ENCODE measurements around the gene FHIT.

The FHIT gene

GRCh38 chr3:60188803-60189202, 1062.4 kb downstream of the FHIT start:
- Histone ChIP-seq H3K9me3 (ENCODE audit: control insufficient read depth in 5 of 5, low read length in 5 of 5) (no peaks in the 10 kb centered on the region), H3K9ac (ENCODE audit: low read length in 5 of 5) (no peak overlapping the region), H3K4me3 (ENCODE audit: low read depth in 1 of 5, low read length in 5 of 5) (no peak overlapping the region), H3K36me3 (ENCODE audit: control insufficient read depth in 5 of 5, insufficient read depth in 5 of 5, low read length in 5 of 5) (no peaks in the 10 kb centered on the region), H3K27ac (ENCODE audit: low read depth, low read length) (no peak overlapping the region), H3K4me1 (ENCODE audit: control insufficient read depth in 5 of 5, insufficient read depth in 5 of 5, low read length in 5 of 5) (no peaks in the 10 kb centered on the region), H3K27me3 (ENCODE audit: control insufficient read depth in 5 of 5, insufficient read depth in 4 of 5, low read length in 5 of 5) (no peaks in the 10 kb centered on the region)

DNA sequence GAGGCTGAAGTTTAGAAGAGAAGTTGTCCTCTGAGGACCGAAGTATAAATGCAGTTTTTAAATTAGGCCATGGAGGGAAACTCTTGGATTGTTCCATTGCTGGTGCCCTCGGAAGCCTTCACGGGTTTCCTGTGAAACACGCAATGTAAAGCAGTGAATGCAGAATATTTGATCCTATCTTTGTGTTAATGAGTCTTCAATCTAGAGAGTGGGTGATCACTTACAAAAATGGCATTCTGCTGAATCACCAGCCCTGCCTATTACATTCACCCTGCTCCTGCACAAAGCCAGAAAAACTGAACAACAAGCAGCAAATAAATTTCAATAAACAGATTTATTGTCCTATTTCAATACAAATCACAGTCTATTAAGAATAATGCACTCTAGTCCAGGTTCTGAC, 1063.9 kb downstream of the FHIT start:
- Histone ChIP-seq H3K4me3 (ENCODE audit: low read depth in 1 of 5, low read length in 5 of 5) (no peak overlapping the region), H3K9ac (ENCODE audit: low read length in 5 of 5) (no peak overlapping the region), H3K27ac (ENCODE audit: low read depth, low read length) (no peak overlapping the region), H3K27me3 (ENCODE audit: control insufficient read depth in 5 of 5, insufficient read depth in 4 of 5, low read length in 5 of 5) (no peaks in the 10 kb centered on the region), H3K4me1 (ENCODE audit: control insufficient read depth in 5 of 5, insufficient read depth in 5 of 5, low read length in 5 of 5) (no peaks in the 10 kb centered on the region), H3K9me3 (ENCODE audit: control insufficient read depth in 5 of 5, low read length in 5 of 5) (no peaks in the 10 kb centered on the region), H3K36me3 (ENCODE audit: control insufficient read depth in 5 of 5, insufficient read depth in 5 of 5, low read length in 5 of 5) (no peaks in the 10 kb centered on the region)

GRCh38 chr3:60186359-60186758, 1064.9 kb downstream of the FHIT start:
- H3K4me3 ChIP-seq (ENCODE audit: low read depth in 1 of 5, low read length in 5 of 5): no peak overlapping the region
- H3K9ac ChIP-seq (ENCODE audit: low read length in 5 of 5): no peak overlapping the region
- no peaks in the 10 kb centered on the region for H3K9me3 ChIP-seq (ENCODE audit: control insufficient read depth in 5 of 5, low read length in 5 of 5)
- no peaks in the 10 kb centered on the region for H3K27me3 ChIP-seq (ENCODE audit: control insufficient read depth in 5 of 5, insufficient read depth in 4 of 5, low read length in 5 of 5)
- no peak overlapping the region for H3K27ac ChIP-seq (ENCODE audit: low read depth, low read length)
- H3K4me1 ChIP-seq (ENCODE audit: control insufficient read depth in 5 of 5, insufficient read depth in 5 of 5, low read length in 5 of 5): no peaks in the 10 kb centered on the region
- H3K36me3 ChIP-seq (ENCODE audit: control insufficient read depth in 5 of 5, insufficient read depth in 5 of 5, low read length in 5 of 5): no peaks in the 10 kb centered on the region

- no peak overlapping the region for H3K9ac ChIP-seq (ENCODE audit: low read length in 5 of 5)
- H3K36me3 ChIP-seq (ENCODE audit: control insufficient read depth in 5 of 5, insufficient read depth in 5 of 5, low read length in 5 of 5): no peaks in the 10 kb centered on the region
- no peaks in the 10 kb centered on the region for H3K4me1 ChIP-seq (ENCODE audit: control insufficient read depth in 5 of 5, insufficient read depth in 5 of 5, low read length in 5 of 5)
- H3K27ac ChIP-seq (ENCODE audit: low read depth, low read length): no peak overlapping the region
- no peak overlapping the region for H3K4me3 ChIP-seq (ENCODE audit: low read depth in 1 of 5, low read length in 5 of 5)
- no peaks in the 10 kb centered on the region for H3K27me3 ChIP-seq (ENCODE audit: control insufficient read depth in 5 of 5, insufficient read depth in 4 of 5, low read length in 5 of 5)
- H3K9me3 ChIP-seq (ENCODE audit: control insufficient read depth in 5 of 5, low read length in 5 of 5): no peaks in the 10 kb centered on the region
Observed at GRCh38 chr3:60185161-60185560, 1066.1 kb downstream of the FHIT start.

GRCh38 chr3:60182697-60183096, 1068.6 kb downstream of the FHIT start:
- no peaks in the 10 kb centered on the region for H3K36me3 ChIP-seq (ENCODE audit: control insufficient read depth in 5 of 5, insufficient read depth in 5 of 5, low read length in 5 of 5)
- no peaks in the 10 kb centered on the region for H3K27me3 ChIP-seq (ENCODE audit: control insufficient read depth in 5 of 5, insufficient read depth in 4 of 5, low read length in 5 of 5)
- no peaks in the 10 kb centered on the region for H3K9me3 ChIP-seq (ENCODE audit: control insufficient read depth in 5 of 5, low read length in 5 of 5)
- H3K9ac ChIP-seq (ENCODE audit: low read length in 5 of 5): no peak overlapping the region
- no peak overlapping the region for H3K4me3 ChIP-seq (ENCODE audit: low read depth in 1 of 5, low read length in 5 of 5)
- H3K4me1 ChIP-seq (ENCODE audit: control insufficient read depth in 5 of 5, insufficient read depth in 5 of 5, low read length in 5 of 5): peaks cover 0 to 9% (median 3%) of the 10 kb centered on the region in 5 donors
- no peak overlapping the region for H3K27ac ChIP-seq (ENCODE audit: low read depth, low read length)

DNA sequence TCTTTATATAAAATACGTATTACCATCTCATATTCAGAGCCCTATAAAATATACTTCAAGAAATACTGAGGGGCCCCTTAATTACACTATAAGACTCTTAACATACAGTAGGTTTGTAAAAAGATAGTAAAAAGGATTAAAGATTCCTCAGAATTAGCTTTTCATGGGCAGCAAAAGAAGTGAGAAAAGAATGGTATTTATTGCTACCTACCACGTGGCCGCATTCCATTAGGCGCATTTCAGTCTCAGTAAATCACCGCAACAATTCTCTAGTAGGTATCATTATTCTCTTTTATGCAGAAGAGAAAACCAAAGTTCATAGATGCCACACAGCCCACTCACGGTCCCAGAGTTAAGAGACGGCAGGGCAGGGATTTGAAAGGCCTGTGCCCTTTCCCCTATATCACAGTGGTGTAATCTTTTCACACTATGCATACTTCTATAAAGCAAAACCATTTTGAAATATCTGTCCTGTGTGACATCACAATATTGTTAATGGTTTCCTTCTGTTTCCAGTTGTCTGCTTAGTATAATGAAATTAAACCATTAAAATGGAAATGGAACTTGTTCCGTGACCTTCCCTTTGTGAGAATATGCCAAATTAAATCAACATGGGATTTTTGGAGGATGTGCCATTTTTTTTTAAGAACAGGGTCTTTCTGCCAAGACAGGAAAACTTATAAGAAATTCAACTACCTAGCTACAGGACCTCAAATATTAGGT, 1072.2 kb downstream of the FHIT start:
- Histone ChIP-seq H3K27ac (ENCODE audit: low read depth, low read length) (no peak overlapping the region), H3K9ac (ENCODE audit: low read length in 5 of 5) (no peak overlapping the region), H3K36me3 (ENCODE audit: control insufficient read depth in 5 of 5, insufficient read depth in 5 of 5, low read length in 5 of 5) (no peaks in the 10 kb centered on the region), H3K4me1 (ENCODE audit: control insufficient read depth in 5 of 5, insufficient read depth in 5 of 5, low read length in 5 of 5) (peaks cover 0 to 21% (median 13%) of the 10 kb centered on the region in 5 donors), H3K9me3 (ENCODE audit: control insufficient read depth in 5 of 5, low read length in 5 of 5) (no peaks in the 10 kb centered on the region), H3K4me3 (ENCODE audit: low read depth in 1 of 5, low read length in 5 of 5) (no peak overlapping the region), H3K27me3 (ENCODE audit: control insufficient read depth in 5 of 5, insufficient read depth in 4 of 5, low read length in 5 of 5) (no peaks in the 10 kb centered on the region)

- H3K4me3 ChIP-seq (ENCODE audit: low read depth in 1 of 5, low read length in 5 of 5): no peak overlapping the region
- no peaks in the 10 kb centered on the region for H3K27me3 ChIP-seq (ENCODE audit: control insufficient read depth in 5 of 5, insufficient read depth in 4 of 5, low read length in 5 of 5)
- no peaks in the 10 kb centered on the region for H3K9me3 ChIP-seq (ENCODE audit: control insufficient read depth in 5 of 5, low read length in 5 of 5)
- no peak overlapping the region for H3K9ac ChIP-seq (ENCODE audit: low read length in 5 of 5)
- peak overlapping the region; percentile 21 for H3K27ac ChIP-seq (ENCODE audit: low read depth, low read length)
- H3K4me1 ChIP-seq (ENCODE audit: control insufficient read depth in 5 of 5, insufficient read depth in 5 of 5, low read length in 5 of 5): peaks cover 0 to 21% (median 13%) of the 10 kb centered on the region in 5 donors
- H3K36me3 ChIP-seq (ENCODE audit: control insufficient read depth in 5 of 5, insufficient read depth in 5 of 5, low read length in 5 of 5): no peaks in the 10 kb centered on the region
Observed at GRCh38 chr3:60177726-60178125, 1073.5 kb downstream of the FHIT start.

DNA sequence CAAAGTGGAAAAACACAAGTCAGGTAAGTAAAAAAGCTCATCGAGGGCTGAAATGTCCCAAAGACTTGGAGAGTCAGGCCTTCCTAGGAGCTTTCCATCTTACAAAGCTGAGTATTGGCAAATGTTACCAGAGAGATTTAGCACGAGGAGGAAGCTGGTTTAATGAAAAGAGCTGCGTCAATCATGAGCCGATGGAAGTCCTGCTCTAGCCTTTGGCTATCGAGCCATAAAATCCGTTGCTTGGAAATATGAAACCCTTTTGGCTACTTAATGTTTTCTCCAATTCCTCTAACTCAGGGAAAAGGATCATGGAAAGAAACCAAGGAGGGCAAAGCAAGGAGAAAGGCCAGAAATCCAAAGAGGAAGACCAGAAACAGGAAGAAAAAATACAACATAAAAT, 1074.6 kb downstream of the FHIT start:
- Histone ChIP-seq H3K27me3 (ENCODE audit: control insufficient read depth in 5 of 5, insufficient read depth in 4 of 5, low read length in 5 of 5) (no peaks in the 10 kb centered on the region), H3K9me3 (ENCODE audit: control insufficient read depth in 5 of 5, low read length in 5 of 5) (no peaks in the 10 kb centered on the region), H3K4me1 (ENCODE audit: control insufficient read depth in 5 of 5, insufficient read depth in 5 of 5, low read length in 5 of 5) (peaks cover 0 to 21% (median 13%) of the 10 kb centered on the region in 5 donors), H3K36me3 (ENCODE audit: control insufficient read depth in 5 of 5, insufficient read depth in 5 of 5, low read length in 5 of 5) (no peaks in the 10 kb centered on the region), H3K4me3 (ENCODE audit: low read depth in 1 of 5, low read length in 5 of 5) (no peak overlapping the region), H3K9ac (ENCODE audit: low read length in 5 of 5) (no peak overlapping the region), H3K27ac (ENCODE audit: low read depth, low read length) (peak overlapping the region; percentile 21)

GRCh38 chr3:60175680-60176079, 1075.6 kb downstream of the FHIT start:
- Histone ChIP-seq H3K9ac (ENCODE audit: low read length in 5 of 5) (no peak overlapping the region), H3K27ac (ENCODE audit: low read depth, low read length) (no peak overlapping the region), H3K27me3 (ENCODE audit: control insufficient read depth in 5 of 5, insufficient read depth in 4 of 5, low read length in 5 of 5) (no peaks in the 10 kb centered on the region), H3K36me3 (ENCODE audit: control insufficient read depth in 5 of 5, insufficient read depth in 5 of 5, low read length in 5 of 5) (no peaks in the 10 kb centered on the region), H3K4me3 (ENCODE audit: low read depth in 1 of 5, low read length in 5 of 5) (no peak overlapping the region), H3K9me3 (ENCODE audit: control insufficient read depth in 5 of 5, low read length in 5 of 5) (no peaks in the 10 kb centered on the region), H3K4me1 (ENCODE audit: control insufficient read depth in 5 of 5, insufficient read depth in 5 of 5, low read length in 5 of 5) (peaks cover 0 to 21% (median 13%) of the 10 kb centered on the region in 5 donors)

GRCh38 chr3:60169755-60170154, 1081.5 kb downstream of the FHIT start:
- Histone ChIP-seq H3K27me3 (ENCODE audit: control insufficient read depth in 5 of 5, insufficient read depth in 4 of 5, low read length in 5 of 5) (no peaks in the 10 kb centered on the region), H3K9ac (ENCODE audit: low read length in 5 of 5) (no peak overlapping the region), H3K36me3 (ENCODE audit: control insufficient read depth in 5 of 5, insufficient read depth in 5 of 5, low read length in 5 of 5) (no peaks in the 10 kb centered on the region), H3K4me1 (ENCODE audit: control insufficient read depth in 5 of 5, insufficient read depth in 5 of 5, low read length in 5 of 5) (peaks cover 0 to 2% (median 0%) of the 10 kb centered on the region in 5 donors), H3K27ac (ENCODE audit: low read depth, low read length) (no peak overlapping the region), H3K9me3 (ENCODE audit: control insufficient read depth in 5 of 5, low read length in 5 of 5) (no peaks in the 10 kb centered on the region), H3K4me3 (ENCODE audit: low read depth in 1 of 5, low read length in 5 of 5) (no peak overlapping the region)
